H9 (cell line): ENCODE data around the gene TMEM229B. TPM values are rescaled to one million over a fixed set of nuclear protein-coding genes. Genes with fewer than 3 reads are reported as not detected.

ENCODE experiments used
- DNase-seq: peaks from one replicate; pipeline ENCODE4 v3.0.0-alpha.2; 2017
- H2AFZ ChIP-seq: one replicate; pipeline ENCODE4 v1.6.1; 2013; ENCODE audit warnings: mild to moderate bottlenecking, low read length, control low read depth, moderate library complexity
- H2AK5ac ChIP-seq: 2 replicates; pipeline ENCODE4 v1.6.1; 2013; ENCODE audit warnings: low read length, control low read depth, mixed read lengths; ENCODE audit not compliant: insufficient read length
- H2BK120ac ChIP-seq: one replicate; pipeline ENCODE4 v1.6.1; 2013; ENCODE audit warnings: low read depth, mild to moderate bottlenecking, low read length, control low read depth, inconsistent platforms; ENCODE audit not compliant: poor library complexity, severe bottlenecking
- H2BK12ac ChIP-seq: 2 replicates; pipeline ENCODE4 v1.6.1; 2013; ENCODE audit warnings: low read length, control low read depth, mixed read lengths, low read depth; ENCODE audit not compliant: insufficient read length
- H2BK15ac ChIP-seq: 2 replicates; pipeline ENCODE4 v1.6.1; 2013; ENCODE audit warnings: low read depth, low read length, control low read depth
- H2BK20ac ChIP-seq: one replicate; pipeline ENCODE4 v1.6.1; 2013; ENCODE audit warnings: low read depth, mild to moderate bottlenecking, low read length, control low read depth, inconsistent platforms; ENCODE audit not compliant: poor library complexity, severe bottlenecking
- H2BK5ac ChIP-seq: 2 replicates; pipeline ENCODE4 v1.6.1; 2013; ENCODE audit warnings: low read length, control low read depth, mixed read lengths; ENCODE audit not compliant: insufficient read length
- H3K14ac ChIP-seq: 2 replicates; pipeline ENCODE4 v1.6.1; 2013; ENCODE audit warnings: low read length, control low read depth; ENCODE audit not compliant: insufficient read depth
- H3K18ac ChIP-seq: 2 replicates; pipeline ENCODE4 v1.6.1; 2013; ENCODE audit warnings: low read depth, mild to moderate bottlenecking, mixed read lengths, low read length, control low read depth; ENCODE audit not compliant: insufficient read length
- H3K23ac ChIP-seq: 2 replicates; pipeline ENCODE4 v1.6.1; 2013; ENCODE audit warnings: low read length, control low read depth, mixed read lengths, low read depth; ENCODE audit not compliant: insufficient read length
- H3K23me2 ChIP-seq: 2 replicates; pipeline ENCODE4 v1.6.1; 2013; ENCODE audit warnings: low read depth, mild to moderate bottlenecking, mixed read lengths, low read length, control low read depth; ENCODE audit not compliant: insufficient read length, poor library complexity, severe bottlenecking
- H3K27ac ChIP-seq: 2 replicates; pipeline ENCODE4 v1.5.1; 2013; ENCODE audit warnings: low read length, control low read depth, mixed read lengths, low read depth; ENCODE audit not compliant: insufficient read length
- H3K27me3 ChIP-seq: 2 replicates; pipeline ENCODE4 v1.6.1; 2013; ENCODE audit warnings: low read length, control low read depth, inconsistent platforms; ENCODE audit not compliant: insufficient read depth
- H3K4ac ChIP-seq: 2 replicates; pipeline ENCODE4 v1.6.1; 2013; ENCODE audit warnings: low read depth, mild to moderate bottlenecking, control low read depth, inconsistent platforms, low read length, moderate library complexity
- H3K4me1 ChIP-seq: 2 replicates; pipeline ENCODE4 v1.6.1; 2013; ENCODE audit warnings: low read length, control low read depth, inconsistent platforms; ENCODE audit not compliant: insufficient read depth
- H3K4me2 ChIP-seq: 2 replicates; pipeline ENCODE4 v1.6.1; 2013; ENCODE audit warnings: low read length, control low read depth, mixed read lengths; ENCODE audit not compliant: insufficient read length, insufficient read depth
- H3K56ac ChIP-seq: 2 replicates; pipeline ENCODE4 v1.6.1; 2013; ENCODE audit warnings: low read depth, mild to moderate bottlenecking, mixed read lengths, low read length, control low read depth; ENCODE audit not compliant: insufficient read length
- H3K79me1 ChIP-seq: 2 replicates; pipeline ENCODE4 v1.6.1; 2013; ENCODE audit warnings: low read depth, mild to moderate bottlenecking, moderate library complexity, low read length, control low read depth, inconsistent platforms; ENCODE audit not compliant: insufficient read depth, poor library complexity, severe bottlenecking
- H3K79me2 ChIP-seq: 2 replicates; pipeline ENCODE4 v1.6.1; 2013; ENCODE audit warnings: low read length, control low read depth, inconsistent platforms; ENCODE audit not compliant: insufficient read depth
- H3K9ac ChIP-seq: 2 replicates; pipeline ENCODE4 v1.6.1; 2013; ENCODE audit warnings: low read length, control low read depth, mixed read lengths; ENCODE audit not compliant: insufficient read length; ENCODE audit errors: extremely low read depth
- H3K9me3 ChIP-seq: one replicate; pipeline ENCODE4 v1.6.1; 2013; ENCODE audit warnings: low read depth, low read length, inconsistent platforms; ENCODE audit not compliant: control insufficient read depth
- H3T11ph ChIP-seq: one replicate; pipeline ENCODE4 v1.6.1; 2013; ENCODE audit warnings: mild to moderate bottlenecking, low read length, control low read depth, inconsistent platforms
- H4K20me1 ChIP-seq: one replicate; pipeline ENCODE4 v1.6.1; 2013; ENCODE audit not compliant: control insufficient read depth, insufficient read length, insufficient read depth
- H4K5ac ChIP-seq: 2 replicates; pipeline ENCODE4 v1.6.1; 2013; ENCODE audit warnings: low read depth, mild to moderate bottlenecking, mixed read lengths, low read length, control low read depth; ENCODE audit not compliant: insufficient read length
- H4K8ac ChIP-seq: replicated peaks from 2 replicates; pipeline ENCODE4 v1.6.1; 2013; ENCODE audit warnings: low read length, control low read depth, mixed read lengths, low read depth; ENCODE audit not compliant: insufficient read length
- H4K91ac ChIP-seq: 2 replicates; pipeline ENCODE4 v1.6.1; 2013; ENCODE audit warnings: low read depth, mild to moderate bottlenecking, moderate library complexity, mixed read lengths, low read length, control low read depth; ENCODE audit not compliant: insufficient read length
- H3K27ac Mint-ChIP-seq, 3 experiments: 2 replicates in 2 of 3; 3 replicates in 1 of 3; pipeline ENCODE4 v1.8.0; 2020 to 2021; ENCODE audit warnings: mixed read lengths in 3 of 3, mild to moderate bottlenecking in 1 of 3, moderate library complexity in 1 of 3
- H3K27me3 Mint-ChIP-seq: 2 replicates; pipeline ENCODE4 v1.8.0; 2021; ENCODE audit warnings: low read depth, mild to moderate bottlenecking, moderate library complexity, mixed read lengths
- H3K36me3 Mint-ChIP-seq, 3 experiments: 2 replicates in 2 of 3; 3 replicates in 1 of 3; pipeline ENCODE4 v1.8.0; 2020 to 2021; ENCODE audit warnings: low read depth in 3 of 3, mixed read lengths in 3 of 3; ENCODE audit not compliant: insufficient read depth in 1 of 3
- H3K4me1 Mint-ChIP-seq, 2 experiments: 2 replicates each; pipeline ENCODE4 v1.8.0; 2020; ENCODE audit warnings: mixed read lengths in 2 of 2
- H3K4me3 Mint-ChIP-seq, 2 experiments: 2 replicates in 1 of 2; 3 replicates in 1 of 2; pipeline ENCODE4 v1.8.0; 2020 to 2021; ENCODE audit warnings: mild to moderate bottlenecking in 2 of 2, mixed read lengths in 2 of 2, moderate library complexity in 1 of 2
- H3K9me3 Mint-ChIP-seq, 2 experiments: 2 replicates in 1 of 2; 3 replicates in 1 of 2; pipeline ENCODE4 v1.8.0; 2020; ENCODE audit warnings: mild to moderate bottlenecking in 2 of 2, mixed read lengths in 2 of 2, moderate library complexity in 1 of 2
- CTCF ChIP-seq: fragments of 200-600 bp; sonication (generic); conservative IDR thresholded peaks from 3 replicates; pipeline ENCODE4 v1.8.0; 2021; ENCODE audit warnings: antibody characterized with exemption, mild to moderate bottlenecking
- WGBS: extraction: QIAGEN DNeasy Blood & Tissue Kit; methylation state at CpG from one replicate; pipeline ENCODE4 v1.1.7; 2013; ENCODE audit warnings: missing lambda C conversion rate, low lambda C conversion rate, mixed read lengths; ENCODE audit not compliant: insufficient read length; ENCODE audit errors: extremely low coverage; 5-methylcytosine and 5-hydroxymethylcytosine counted together
- total RNA-seq: library from RNA; stranded (reverse); gene quantifications from 2 replicates; pipeline ENCODE4 v1.2.1, GENCODE V29; 2021

The TMEM229B gene
- total RNA-seq, 1 experiment from 2014 or later, result 0.24 TPM

- H4K91ac ChIP-seq, result no peak overlapping the region
- no peak for TF ChIP-seq CTCF
- no peak overlapping the region for H2BK5ac ChIP-seq
- no peaks in the 10 kb centered on the region for H3K79me1 ChIP-seq
- no peak overlapping the region for H3K27ac Mint-ChIP-seq
- H2BK120ac ChIP-seq, result no peak overlapping the region
- no peak overlapping the region for H4K8ac ChIP-seq
- no peak overlapping the region for H3K18ac ChIP-seq
- no peak overlapping the region for H2BK20ac ChIP-seq
- no peaks in the 10 kb centered on the region for H3K9me3 ChIP-seq
- H3K27ac ChIP-seq, result no peak overlapping the region
- H3K4me1 ChIP-seq, result peaks cover 2% of the 10 kb centered on the region; the same call in 1 of the 2 replicates
- no peak overlapping the region for H2AK5ac ChIP-seq
- peaks cover 54% of the 10 kb centered on the region for H3K27me3 Mint-ChIP-seq
- H3K9me3 Mint-ChIP-seq, result no peaks in the 10 kb centered on the region
- H2AFZ ChIP-seq, result no peak overlapping the region
- H3K4me3 Mint-ChIP-seq, result no peak overlapping the region
- H4K20me1 ChIP-seq, result no peaks in the 10 kb centered on the region
- no peak overlapping the region for H4K5ac ChIP-seq
- no peaks in the 10 kb centered on the region for H3K36me3 Mint-ChIP-seq
- H3K4me2 ChIP-seq, result no peak overlapping the region
- H3K23ac ChIP-seq, result no peak overlapping the region
- peaks cover 7% of the 10 kb centered on the region for H3K23me2 ChIP-seq
- no peak overlapping the region for H3T11ph ChIP-seq
- H3K56ac ChIP-seq, result no peak overlapping the region
- peaks cover 4% of the 10 kb centered on the region; the same call in 1 of the 2 replicates for H3K27me3 ChIP-seq
- no peak overlapping the region for H3K4ac ChIP-seq
- no peak overlapping the region for H2BK12ac ChIP-seq
- H3K9ac ChIP-seq, result no peak overlapping the region
- no peak overlapping the region for H3K14ac ChIP-seq
- no peak overlapping the region for H2BK15ac ChIP-seq
- no peak for DNase-seq
- H3K79me2 ChIP-seq, result no peaks in the 10 kb centered on the region
- no CpG with 5 or more reads among the region's 3 CpGs for WGBS
- peaks cover 0 to 5% of the 10 kb centered on the region in 2 experiments; a peak in 2 of 4 replicates for H3K4me1 Mint-ChIP-seq
These were observed 22.3 kb upstream of the TMEM229B start for GRCh38 chr14:67510836-67511235.
